ENCODE measurements around the gene UBR2. TPM values are rescaled to one million over a fixed set of nuclear protein-coding genes. Genes with fewer than 3 reads are reported as not detected.

Gene UBR2
- total and polyA plus RNA-seq, 9 of the 15 experiments (the other 6 are each of a cell fraction or from before 2014, with no cell fraction given), result 9.1 to 38.9 (median 23.4) TPM

- TF ChIP-seq POLR2AphosphoS2 (IDR thresholded peaks at IDR 0.05; ENCODE audit: low read length), result no peak; the same call in 1 of the 2 replicates
- no peak for TF ChIP-seq GTF3C2 (IDR thresholded peaks at IDR 0.05; ENCODE audit: borderline replicate concordance, extremely low read depth, insufficient read length)
- TF ChIP-seq E2F5 (CRISPR knock-in tag; IDR thresholded peaks at IDR 0.05), result peak; percentile 84
- TF ChIP-seq ZFPM2 (CRISPR knock-in tag; IDR thresholded peaks at IDR 0.05), result no peak
- peak; percentile 82 for TF ChIP-seq ASH1L (IDR thresholded peaks at IDR 0.05; ENCODE audit: borderline replicate concordance, low read depth, partially characterized antibody)
- TF ChIP-seq IRF2 (CRISPR knock-in tag; IDR thresholded peaks at IDR 0.05), result 0 out of 2 replicates have a peak, but pooled peaks have one; percentile 40
- TF ChIP-seq NR1H2 (CRISPR knock-in tag; IDR thresholded peaks at IDR 0.05), result 0 out of 2 replicates have a peak, but pooled peaks have one; percentile 35
- peak; percentile 42 to 67 (median 61) for TF ChIP-seq CTCF (IDR thresholded peaks at IDR 0.05 in 2 of 3, conservative IDR thresholded peaks at IDR 0.05 in 1 of 3; ENCODE audit: insufficient read depth in 2 of 3, low read depth in 1 of 3, low read length in 3 of 3)
- no peak for TF ChIP-seq MAFG (tag; conservative IDR thresholded peaks at IDR 0.05)
- TF ChIP-seq ZNF316 (IDR thresholded peaks at IDR 0.05), result 0 out of 2 replicates have a peak, but pooled peaks have one; percentile 18
- no peak for TF ChIP-seq ZNF436 (CRISPR knock-in tag; IDR thresholded peaks at IDR 0.05)
- TF ChIP-seq SAFB (IDR thresholded peaks at IDR 0.05; ENCODE audit: borderline replicate concordance, low read depth, low read length), result no peak
- peak; percentile 66 for TF ChIP-seq FIP1L1 (IDR thresholded peaks at IDR 0.05; ENCODE audit: low read depth, low read length, poor library complexity, severe bottlenecking)
- peak; percentile 80 for TF ChIP-seq CXXC5 (CRISPR knock-in tag; IDR thresholded peaks at IDR 0.05)
- peak; percentile 44 for TF ChIP-seq CCNT2 (IDR thresholded peaks at IDR 0.05; ENCODE audit: borderline replicate concordance, extremely low read depth, insufficient read length, low read depth, low read length)
- TF ChIP-seq BCL6 (CRISPR knock-in tag; IDR thresholded peaks at IDR 0.05), result no peak
- TF ChIP-seq ZNF57 (CRISPR knock-in tag; IDR thresholded peaks at IDR 0.05), result no peak
- TF ChIP-seq PREB (CRISPR knock-in tag; IDR thresholded peaks at IDR 0.05), result no peak
- TF ChIP-seq ELF1 (tag; IDR thresholded peaks at IDR 0.05), result peak; percentile 97
- TF ChIP-seq NFRKB (IDR thresholded peaks at IDR 0.05; ENCODE audit: low read depth), result peak; percentile 91
These were observed at the start of gene UBR2 (continued) for GRCh38 chr6:42563697-42564505.
